ENCODE data around the gene TGFB1I1. TPM values are rescaled to one million over a fixed set of nuclear protein-coding genes. Genes with fewer than 3 reads are reported as not detected.

Gene TGFB1I1
- total RNA-seq, 1 experiment from 2014 or later = 8.7 TPM

DNA sequence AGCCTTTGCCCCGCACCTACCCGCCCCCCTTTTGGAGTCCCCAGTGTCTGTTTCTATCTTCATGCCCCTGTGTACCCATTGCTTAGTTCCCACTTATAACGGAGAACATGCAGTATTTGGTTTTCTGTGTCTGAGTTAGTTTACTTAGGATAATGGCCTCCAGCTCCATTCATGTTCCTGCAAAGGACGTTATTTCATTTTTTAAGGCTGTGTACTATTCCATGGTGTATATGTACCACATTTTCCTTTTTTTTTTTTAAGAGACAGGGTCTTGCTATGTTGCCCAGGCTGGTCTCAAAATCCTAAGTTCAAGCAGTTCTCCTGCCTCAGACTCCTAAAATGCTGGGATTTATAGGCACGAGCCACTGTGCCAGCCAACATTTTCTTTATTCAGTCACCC lies 4.1 kb upstream of the TGFB1I1 start:
- ChIA-PET CTCF (no interaction called here), POLR2A (no interaction called here), RAD21 (ENCODE audit: low non-redundant PET in 1 of 2, low total read pairs in 2 of 2, uncharacterized antibody in 2 of 2, unreplicated experiment in 2 of 2) (no interaction called here)
- Histone ChIP-seq H3K9me3 (ENCODE audit: control insufficient read depth in 1 of 2, insufficient read depth in 1 of 2, low read depth in 1 of 2, low read length in 2 of 2) (no peaks in the 10 kb centered on the region), H4K20me1 (ENCODE audit: insufficient read depth) (no peaks in the 10 kb centered on the region), H3K27ac (ENCODE audit: low read depth, low read length) (no peak overlapping the region), H3K79me2 (ENCODE audit: insufficient read depth, low read length) (no peaks in the 10 kb centered on the region), H3K27me3 (ENCODE audit: insufficient read depth, low read length) (no peaks in the 10 kb centered on the region), H3K4me1 (ENCODE audit: control insufficient read depth in 1 of 2, insufficient read depth in 2 of 2, low read length in 2 of 2) (peaks cover 9 to 14% of the 10 kb centered on the region in 2 experiments), H3K36me3 (ENCODE audit: control insufficient read depth in 1 of 2, insufficient read depth in 2 of 2, low read length in 2 of 2) (no peaks in the 10 kb centered on the region), H3K9ac (ENCODE audit: low read length) (no peak overlapping the region), H2AFZ (ENCODE audit: low read depth, low read length, poor library complexity, severe bottlenecking) (no peak overlapping the region), H3K4me3 (replicated peaks in 1 of 2; ENCODE audit: low read depth in 1 of 2, low read length in 2 of 2) (no peak overlapping the region), H3K4me2 (ENCODE audit: low read length) (no peak overlapping the region), H3K9me2 (ENCODE audit: insufficient read depth) (no peaks in the 10 kb centered on the region)
- intact Hi-C loops (cut with micrococcal nuclease) = no loop called here
- no TSS peak for BruUV-seq (replicated peaks)
- DNase-seq (ENCODE audit: low read depth, low spot score) (no peak), ATAC-seq (no peak)
- TF ChIP-seq, protein P1, sequence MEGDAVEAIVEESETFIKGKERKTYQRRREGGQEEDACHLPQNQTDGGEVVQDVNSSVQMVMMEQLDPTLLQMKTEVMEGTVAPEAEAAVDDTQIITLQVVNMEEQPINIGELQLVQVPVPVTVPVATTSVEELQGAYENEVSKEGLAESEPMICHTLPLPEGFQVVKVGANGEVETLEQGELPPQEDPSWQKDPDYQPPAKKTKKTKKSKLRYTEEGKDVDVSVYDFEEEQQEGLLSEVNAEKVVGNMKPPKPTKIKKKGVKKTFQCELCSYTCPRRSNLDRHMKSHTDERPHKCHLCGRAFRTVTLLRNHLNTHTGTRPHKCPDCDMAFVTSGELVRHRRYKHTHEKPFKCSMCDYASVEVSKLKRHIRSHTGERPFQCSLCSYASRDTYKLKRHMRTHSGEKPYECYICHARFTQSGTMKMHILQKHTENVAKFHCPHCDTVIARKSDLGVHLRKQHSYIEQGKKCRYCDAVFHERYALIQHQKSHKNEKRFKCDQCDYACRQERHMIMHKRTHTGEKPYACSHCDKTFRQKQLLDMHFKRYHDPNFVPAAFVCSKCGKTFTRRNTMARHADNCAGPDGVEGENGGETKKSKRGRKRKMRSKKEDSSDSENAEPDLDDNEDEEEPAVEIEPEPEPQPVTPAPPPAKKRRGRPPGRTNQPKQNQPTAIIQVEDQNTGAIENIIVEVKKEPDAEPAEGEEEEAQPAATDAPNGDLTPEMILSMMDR (IDR thresholded peaks at IDR 0.05 in 2 of 3, conservative IDR thresholded peaks at IDR 0.05 in 1 of 3; ENCODE audit: borderline replicate concordance in 1 of 3, insufficient read depth in 1 of 3, low read depth in 2 of 3, low read length in 2 of 3) = no peak
- TF ChIP-seq, protein P2, sequence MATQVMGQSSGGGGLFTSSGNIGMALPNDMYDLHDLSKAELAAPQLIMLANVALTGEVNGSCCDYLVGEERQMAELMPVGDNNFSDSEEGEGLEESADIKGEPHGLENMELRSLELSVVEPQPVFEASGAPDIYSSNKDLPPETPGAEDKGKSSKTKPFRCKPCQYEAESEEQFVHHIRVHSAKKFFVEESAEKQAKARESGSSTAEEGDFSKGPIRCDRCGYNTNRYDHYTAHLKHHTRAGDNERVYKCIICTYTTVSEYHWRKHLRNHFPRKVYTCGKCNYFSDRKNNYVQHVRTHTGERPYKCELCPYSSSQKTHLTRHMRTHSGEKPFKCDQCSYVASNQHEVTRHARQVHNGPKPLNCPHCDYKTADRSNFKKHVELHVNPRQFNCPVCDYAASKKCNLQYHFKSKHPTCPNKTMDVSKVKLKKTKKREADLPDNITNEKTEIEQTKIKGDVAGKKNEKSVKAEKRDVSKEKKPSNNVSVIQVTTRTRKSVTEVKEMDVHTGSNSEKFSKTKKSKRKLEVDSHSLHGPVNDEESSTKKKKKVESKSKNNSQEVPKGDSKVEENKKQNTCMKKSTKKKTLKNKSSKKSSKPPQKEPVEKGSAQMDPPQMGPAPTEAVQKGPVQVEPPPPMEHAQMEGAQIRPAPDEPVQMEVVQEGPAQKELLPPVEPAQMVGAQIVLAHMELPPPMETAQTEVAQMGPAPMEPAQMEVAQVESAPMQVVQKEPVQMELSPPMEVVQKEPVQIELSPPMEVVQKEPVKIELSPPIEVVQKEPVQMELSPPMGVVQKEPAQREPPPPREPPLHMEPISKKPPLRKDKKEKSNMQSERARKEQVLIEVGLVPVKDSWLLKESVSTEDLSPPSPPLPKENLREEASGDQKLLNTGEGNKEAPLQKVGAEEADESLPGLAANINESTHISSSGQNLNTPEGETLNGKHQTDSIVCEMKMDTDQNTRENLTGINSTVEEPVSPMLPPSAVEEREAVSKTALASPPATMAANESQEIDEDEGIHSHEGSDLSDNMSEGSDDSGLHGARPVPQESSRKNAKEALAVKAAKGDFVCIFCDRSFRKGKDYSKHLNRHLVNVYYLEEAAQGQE (IDR thresholded peaks at IDR 0.05; ENCODE audit: low read depth) = no peak
- TF ChIP-seq EZH2phosphoT487 (IDR thresholded peaks at IDR 0.05; ENCODE audit: borderline replicate concordance) (no peak), POLR2AphosphoS5 (IDR thresholded peaks at IDR 0.05; ENCODE audit: low read depth, low read length) (no peak), CBX3 (IDR thresholded peaks at IDR 0.05; ENCODE audit: low read depth) (no peak), JUND (IDR thresholded peaks at IDR 0.05) (no peak)

Measured in HCT116 (cell line).